Hepatocyte (in vitro differentiated cells): ENCODE results near the gene PDCD4.

Source experiments
- EZH2 ChIP-seq: fragments of 200-600 bp; sonication (generic); IDR thresholded peaks from 2 replicates; pipeline ENCODE4 v1.6.1; 2016; ENCODE audit warnings: antibody characterized with exemption, mild to moderate bottlenecking, borderline replicate concordance
- EZH2phosphoT487 ChIP-seq: fragments of 200-600 bp; sonication (generic); IDR thresholded peaks from one replicate; pipeline ENCODE4 v1.6.1; 2018; ENCODE audit warnings: antibody characterized with exemption, mild to moderate bottlenecking, low read depth, moderate library complexity; ENCODE audit not compliant: unreplicated experiment, severe bottlenecking
- TF ChIP-seq, protein P1 (sequence below): fragments of 200-600 bp; sonication (generic); IDR thresholded peaks from 2 replicates; pipeline ENCODE4 v1.5.1; 2016; ENCODE audit warnings: antibody characterized with exemption, mild to moderate bottlenecking; ENCODE audit not compliant: poor library complexity

DNA sequence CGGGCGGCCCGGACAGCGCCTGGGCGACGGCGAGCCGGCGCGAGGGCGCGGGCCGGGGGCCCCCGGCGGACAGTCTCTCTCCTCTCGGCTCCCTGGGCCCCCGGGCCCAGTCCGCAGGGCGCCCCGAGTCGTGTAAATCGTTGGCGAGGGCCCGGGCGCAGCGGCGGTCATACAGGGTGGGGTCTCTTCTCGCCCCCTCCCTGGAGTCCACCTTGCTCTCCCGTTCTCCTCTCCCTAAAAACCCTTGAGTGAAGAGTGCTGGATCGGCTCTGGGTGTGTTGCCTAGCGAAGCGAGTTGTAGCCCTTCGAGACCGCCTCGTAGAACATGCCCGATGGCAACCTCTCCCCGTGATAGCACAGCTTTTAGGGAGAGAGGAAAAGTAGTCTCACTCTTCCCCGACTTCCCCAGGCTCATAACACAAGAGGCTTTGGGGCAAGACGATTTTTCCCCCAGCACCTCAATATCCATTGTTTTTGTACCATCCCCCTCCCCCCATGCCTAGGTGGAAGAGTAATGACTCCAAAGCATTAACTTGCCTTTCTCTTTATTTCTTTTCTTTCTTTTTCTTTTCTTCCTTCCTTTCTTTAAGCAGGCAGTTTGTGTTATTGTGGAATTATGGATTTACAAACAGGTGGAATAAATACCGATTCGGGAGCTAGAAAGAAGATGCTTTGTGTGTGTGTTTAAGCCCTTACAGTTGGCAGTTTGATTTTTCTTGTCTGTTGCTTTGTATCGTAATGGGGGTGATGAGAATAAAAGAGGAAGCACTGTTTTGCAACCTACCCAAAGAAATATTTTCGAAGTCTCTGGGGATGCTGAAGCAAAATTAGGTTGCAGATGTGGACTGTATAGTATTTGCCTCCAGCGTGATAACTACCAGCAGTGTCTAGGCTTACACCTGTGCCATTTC lies 48.5 kb downstream of the PDCD4 start:
- TF ChIP-seq, protein P1, sequence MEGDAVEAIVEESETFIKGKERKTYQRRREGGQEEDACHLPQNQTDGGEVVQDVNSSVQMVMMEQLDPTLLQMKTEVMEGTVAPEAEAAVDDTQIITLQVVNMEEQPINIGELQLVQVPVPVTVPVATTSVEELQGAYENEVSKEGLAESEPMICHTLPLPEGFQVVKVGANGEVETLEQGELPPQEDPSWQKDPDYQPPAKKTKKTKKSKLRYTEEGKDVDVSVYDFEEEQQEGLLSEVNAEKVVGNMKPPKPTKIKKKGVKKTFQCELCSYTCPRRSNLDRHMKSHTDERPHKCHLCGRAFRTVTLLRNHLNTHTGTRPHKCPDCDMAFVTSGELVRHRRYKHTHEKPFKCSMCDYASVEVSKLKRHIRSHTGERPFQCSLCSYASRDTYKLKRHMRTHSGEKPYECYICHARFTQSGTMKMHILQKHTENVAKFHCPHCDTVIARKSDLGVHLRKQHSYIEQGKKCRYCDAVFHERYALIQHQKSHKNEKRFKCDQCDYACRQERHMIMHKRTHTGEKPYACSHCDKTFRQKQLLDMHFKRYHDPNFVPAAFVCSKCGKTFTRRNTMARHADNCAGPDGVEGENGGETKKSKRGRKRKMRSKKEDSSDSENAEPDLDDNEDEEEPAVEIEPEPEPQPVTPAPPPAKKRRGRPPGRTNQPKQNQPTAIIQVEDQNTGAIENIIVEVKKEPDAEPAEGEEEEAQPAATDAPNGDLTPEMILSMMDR = no peak
- TF ChIP-seq EZH2 = no peak
- TF ChIP-seq EZH2phosphoT487 = no peak
